ENCODE measurements around the gene FGD1. TPM values are rescaled to one million over a fixed set of nuclear protein-coding genes. Genes with fewer than 3 reads are reported as not detected.
"Not testable (repeated sequence)": the region's sequence is repeated elsewhere in the genome, so short reads cannot be mapped to it uniquely, and the experiment has no call there.

Gene FGD1
- total RNA-seq = 1 to 10 TPM; 5.8 to 9.5 (median 8.6) TPM

DNA sequence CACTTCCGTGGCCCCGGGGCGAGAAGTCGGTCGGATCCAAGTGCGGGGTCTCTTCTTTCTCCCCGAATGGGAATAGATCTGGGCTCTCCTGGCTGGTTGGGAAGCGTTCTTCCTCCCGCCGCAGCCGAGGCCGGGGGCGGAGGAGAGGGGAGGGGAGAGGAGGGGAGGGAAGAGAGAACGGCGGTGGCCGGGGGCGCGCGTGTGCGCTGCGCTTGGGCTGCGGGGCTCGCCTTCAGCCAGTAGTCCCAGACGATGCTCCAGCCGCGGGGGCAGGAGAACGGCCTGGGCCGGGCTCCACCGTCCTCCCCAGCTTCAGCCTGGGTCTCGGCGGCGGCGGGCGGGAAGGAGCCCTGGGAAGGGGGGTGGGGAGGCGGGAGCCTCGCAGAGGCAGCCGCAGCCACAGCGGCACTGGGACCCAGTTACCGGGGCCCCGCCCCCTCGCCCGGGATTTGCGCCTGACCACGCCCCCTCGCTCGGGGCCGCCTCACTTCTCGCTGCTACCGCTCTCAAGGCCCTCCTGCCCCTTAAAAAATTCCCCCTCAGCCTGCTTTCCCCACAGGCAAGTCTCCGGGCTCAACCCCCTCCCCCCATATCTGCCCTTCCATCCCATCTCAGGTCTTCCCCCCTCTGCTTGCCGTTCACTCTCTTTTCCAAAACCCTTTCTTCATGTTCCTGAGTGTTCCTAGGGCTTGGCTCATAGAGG is at the start of gene FGD1:
Gene FGD1, minus strand, starts transcription at position 421 of the 703 bp plus-strand sequence. CDS start 802 bp downstream, outside the sequence.
- H3K27ac ChIP-seq = peak within 1 kb of the TSS; percentile 59
- 22% methylated on average over 37 of the region's 51 CpGs for WGBS
- H3K36me3 ChIP-seq = no peaks in the 10 kb centered on the region
- no peak for TF ChIP-seq POLR2A (IDR thresholded peaks at IDR 0.05)
- TF ChIP-seq, protein P1, sequence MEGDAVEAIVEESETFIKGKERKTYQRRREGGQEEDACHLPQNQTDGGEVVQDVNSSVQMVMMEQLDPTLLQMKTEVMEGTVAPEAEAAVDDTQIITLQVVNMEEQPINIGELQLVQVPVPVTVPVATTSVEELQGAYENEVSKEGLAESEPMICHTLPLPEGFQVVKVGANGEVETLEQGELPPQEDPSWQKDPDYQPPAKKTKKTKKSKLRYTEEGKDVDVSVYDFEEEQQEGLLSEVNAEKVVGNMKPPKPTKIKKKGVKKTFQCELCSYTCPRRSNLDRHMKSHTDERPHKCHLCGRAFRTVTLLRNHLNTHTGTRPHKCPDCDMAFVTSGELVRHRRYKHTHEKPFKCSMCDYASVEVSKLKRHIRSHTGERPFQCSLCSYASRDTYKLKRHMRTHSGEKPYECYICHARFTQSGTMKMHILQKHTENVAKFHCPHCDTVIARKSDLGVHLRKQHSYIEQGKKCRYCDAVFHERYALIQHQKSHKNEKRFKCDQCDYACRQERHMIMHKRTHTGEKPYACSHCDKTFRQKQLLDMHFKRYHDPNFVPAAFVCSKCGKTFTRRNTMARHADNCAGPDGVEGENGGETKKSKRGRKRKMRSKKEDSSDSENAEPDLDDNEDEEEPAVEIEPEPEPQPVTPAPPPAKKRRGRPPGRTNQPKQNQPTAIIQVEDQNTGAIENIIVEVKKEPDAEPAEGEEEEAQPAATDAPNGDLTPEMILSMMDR (IDR thresholded peaks at IDR 0.05) = no peak
- TF ChIP-seq EP300 (IDR thresholded peaks at IDR 0.05) = no peak
- no peak for TF ChIP-seq POLR2AphosphoS5 (IDR thresholded peaks at IDR 0.05)
- peak in 1 of 2 donors; percentile 76 for DNase-seq (ENCODE audit: low spot score in 2 of 2)
- H3K27me3 ChIP-seq = no peaks in the 10 kb centered on the region
- H3K4me3 ChIP-seq = peak within 1 kb of the TSS; percentile 73
- H3K4me1 ChIP-seq = peaks cover 7% of the 10 kb centered on the region
- no peaks in the 10 kb centered on the region for H3K9me3 ChIP-seq

DNA sequence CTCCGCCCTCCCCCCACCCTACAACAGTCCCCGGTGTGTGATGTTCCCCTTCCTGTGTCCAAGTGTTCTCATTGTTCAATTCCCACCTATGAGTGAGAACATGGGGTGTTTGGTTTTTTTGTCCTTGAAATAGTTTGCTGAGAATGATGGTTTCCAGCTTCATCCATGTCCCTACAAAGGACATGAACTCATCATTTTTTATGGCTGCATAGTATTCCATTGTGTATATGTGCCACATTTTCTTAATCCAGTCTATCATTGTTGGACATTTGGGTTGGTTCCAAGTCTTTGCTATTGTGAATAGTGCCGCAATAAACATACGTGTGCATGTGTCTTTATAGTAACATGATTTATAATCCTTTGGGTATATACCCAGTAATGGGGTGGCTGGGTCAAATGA is 46.2 kb upstream of the FGD1 start:
- H3K36me3 ChIP-seq = peaks cover 59% of the 10 kb centered on the region
- not testable (repeated sequence) for H3K4me1 ChIP-seq; H3K27ac ChIP-seq; H3K4me3 ChIP-seq; H3K9me3 ChIP-seq; DNase-seq (ENCODE audit: low spot score in 2 of 2); H3K27me3 ChIP-seq
- WGBS = 93% methylated on average over 4 of the region's 4 CpGs

DNA sequence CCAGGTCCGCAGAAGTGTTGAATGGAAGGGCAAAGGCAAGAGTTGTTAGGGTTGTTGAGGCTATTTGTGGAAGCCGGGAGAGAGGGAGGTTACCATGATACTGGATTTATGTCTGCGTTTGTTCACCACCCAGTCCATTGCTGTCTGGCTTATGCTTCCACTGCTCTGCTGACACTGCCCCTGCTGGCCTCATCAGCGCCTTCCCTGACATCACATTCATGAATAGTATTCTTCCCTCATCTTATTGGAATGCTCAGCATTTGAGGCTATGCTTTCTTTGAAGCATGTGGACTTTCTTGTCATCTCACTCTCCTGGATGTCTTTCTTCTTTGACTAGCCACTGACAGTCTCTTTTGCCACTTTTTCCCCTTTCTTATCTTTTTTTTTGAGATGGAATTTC is 44.3 kb upstream of the FGD1 start:
- DNase-seq (ENCODE audit: low spot score in 2 of 2) = no peak
- Histone ChIP-seq H3K4me1 (no peaks in the 10 kb centered on the region), H3K27me3 (no peaks in the 10 kb centered on the region), H3K27ac (no peak overlapping the region), H3K36me3 (peaks cover 48% of the 10 kb centered on the region), H3K9me3 (no peaks in the 10 kb centered on the region), H3K4me3 (no peak overlapping the region)
- TF ChIP-seq POLR2A (IDR thresholded peaks at IDR 0.05) (no peak), EP300 (IDR thresholded peaks at IDR 0.05) (no peak), POLR2AphosphoS5 (IDR thresholded peaks at IDR 0.05) (no peak)
- TF ChIP-seq, protein P1 (IDR thresholded peaks at IDR 0.05) = no peak
- WGBS = 77% methylated on average over 4 of the region's 4 CpGs

DNA sequence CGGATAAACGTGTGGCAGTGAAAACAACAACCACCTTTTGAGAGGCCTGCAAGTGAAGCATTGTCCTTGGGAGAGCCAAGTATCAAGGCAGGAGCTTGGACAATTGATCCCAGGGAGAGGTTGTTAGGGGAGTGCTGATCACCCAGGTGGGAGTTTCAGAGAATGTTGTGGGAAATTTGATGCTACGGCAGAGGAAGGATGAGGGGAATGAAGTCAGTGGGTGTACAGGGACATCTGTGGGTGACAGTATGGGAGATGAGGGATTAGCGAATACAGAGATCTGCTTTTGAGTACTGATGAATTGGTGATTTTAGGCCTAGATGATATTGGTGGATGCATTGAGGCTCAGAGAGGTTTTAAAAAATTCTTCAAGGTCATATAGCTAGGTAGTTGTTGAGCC is 38.2 kb upstream of the FGD1 start:
- no peak overlapping the region for H3K4me3 ChIP-seq
- H3K27ac ChIP-seq = no peak overlapping the region
- H3K4me1 ChIP-seq = peaks cover 21% of the 10 kb centered on the region
- WGBS = 88% methylated on average over 4 of the region's 4 CpGs
- H3K27me3 ChIP-seq = no peaks in the 10 kb centered on the region
- no peak for DNase-seq (ENCODE audit: low spot score in 2 of 2)
- no peaks in the 10 kb centered on the region for H3K9me3 ChIP-seq
- peaks cover 6% of the 10 kb centered on the region for H3K36me3 ChIP-seq
- TF ChIP-seq EP300 (IDR thresholded peaks at IDR 0.05) (no peak), POLR2AphosphoS5 (IDR thresholded peaks at IDR 0.05) (no peak), POLR2A (IDR thresholded peaks at IDR 0.05) (no peak)
- TF ChIP-seq, protein P1 (IDR thresholded peaks at IDR 0.05) = no peak

DNA sequence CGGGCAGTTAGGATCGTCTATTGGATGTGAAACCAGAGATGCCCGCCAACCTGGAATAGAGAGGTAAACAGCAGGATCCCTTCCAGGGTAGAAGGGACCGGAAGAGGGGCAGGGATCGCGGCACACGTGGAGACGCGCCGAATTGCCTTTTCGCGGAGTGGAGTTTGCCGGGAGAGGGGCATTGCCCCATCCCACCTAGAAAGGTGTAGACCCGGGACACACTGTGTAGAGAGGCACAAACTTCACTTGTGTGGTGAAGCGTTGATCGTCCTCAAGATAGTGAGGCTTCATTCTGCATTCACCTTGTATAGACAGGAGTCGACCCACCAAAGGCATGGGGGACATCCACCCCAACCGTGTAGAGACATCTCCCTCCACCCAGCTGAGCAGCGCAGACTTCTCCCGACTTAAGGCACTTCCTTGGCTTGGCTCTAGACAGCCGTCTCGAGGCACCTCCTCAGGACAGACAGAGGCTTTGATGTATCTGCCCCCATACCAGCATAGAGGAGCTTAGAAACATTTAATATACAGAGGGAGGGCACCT is 34.4 kb upstream of the FGD1 start:
- DNase-seq (ENCODE audit: low spot score in 2 of 2) = no peak
- Histone ChIP-seq H3K4me3 (peak overlapping the region; percentile 65), H3K27ac (peak overlapping the region; percentile 84), H3K36me3 (no peaks in the 10 kb centered on the region), H3K27me3 (no peaks in the 10 kb centered on the region), H3K9me3 (no peaks in the 10 kb centered on the region), H3K4me1 (peaks cover 21% of the 10 kb centered on the region)
- 50% methylated on average over 15 of the region's 22 CpGs for WGBS
- TF ChIP-seq POLR2AphosphoS5 (IDR thresholded peaks at IDR 0.05) (peak in 1 of 3 donors; percentile 3), POLR2A (IDR thresholded peaks at IDR 0.05) (no peak)

DNA sequence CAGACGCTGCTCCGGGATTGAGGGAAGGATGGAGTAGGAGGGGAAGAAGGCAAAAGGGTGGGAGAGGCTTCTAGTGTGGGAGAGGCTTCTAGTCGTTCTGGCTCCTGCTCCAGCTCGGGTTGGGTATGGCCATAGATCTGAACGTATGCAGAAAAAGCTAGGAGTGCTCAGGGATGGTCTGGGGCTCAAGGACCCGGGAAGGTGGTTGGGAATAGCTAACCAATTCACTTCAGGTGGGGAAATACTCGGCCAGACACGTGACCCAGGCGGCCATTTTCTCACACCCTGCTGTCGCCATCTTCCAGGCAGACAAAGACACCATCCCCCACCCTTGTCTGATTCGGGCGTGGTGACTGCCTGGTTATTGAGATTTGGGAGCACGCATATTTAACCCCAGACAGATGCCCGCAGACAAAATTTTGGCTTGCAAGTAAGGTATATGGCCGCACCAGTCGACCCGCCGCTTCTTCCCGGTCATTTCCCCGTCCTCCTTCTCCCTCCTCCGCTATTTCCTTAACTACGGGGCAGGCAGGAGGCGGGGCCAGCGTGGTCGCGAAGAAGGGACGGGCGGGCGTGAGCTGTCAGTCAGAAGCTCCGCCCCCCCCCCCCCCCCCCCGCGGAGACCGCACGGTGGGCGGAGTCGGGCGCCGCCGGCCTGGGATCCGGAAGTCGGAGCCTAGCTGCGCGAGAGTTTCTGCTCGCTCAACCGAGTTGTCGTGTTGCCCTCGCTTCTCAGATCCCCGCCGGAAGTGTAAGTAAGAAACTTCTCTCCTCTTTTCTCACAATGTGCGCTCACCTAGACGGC is 33.7 kb upstream of the FGD1 start, which contains the start of gene GNL3L:
Gene GNL3L, plus strand, starts transcription at position 668 of the 805 bp plus-strand sequence. CDS start 2,348 bp downstream, outside the sequence.
- 44% methylated on average over 21 of the region's 51 CpGs for WGBS
- Histone ChIP-seq H3K4me1 (peaks cover 21% of the 10 kb centered on the region), H3K4me3 (peak within 1 kb of the TSS; percentile 65), H3K27me3 (no peaks in the 10 kb centered on the region), H3K36me3 (no peaks in the 10 kb centered on the region), H3K9me3 (no peaks in the 10 kb centered on the region), H3K27ac (peak within 1 kb of the TSS; percentile 84)
- TF ChIP-seq POLR2AphosphoS5 (IDR thresholded peaks at IDR 0.05) (peak in 1 of 3 donors; percentile 31), EP300 (IDR thresholded peaks at IDR 0.05) (no peak), POLR2A (IDR thresholded peaks at IDR 0.05) (peak in 1 of 2 donors; percentile 16)
- TF ChIP-seq, protein P1 (IDR thresholded peaks at IDR 0.05) = no peak
- peak; percentile 90 for DNase-seq (ENCODE audit: low spot score in 2 of 2)

Data from suprapubic skin (tissue), 4 donors.